Panc1 (cell line): ENCODE measurements around the gene NDRG4. TPM values are rescaled to one million over a fixed set of nuclear protein-coding genes. Genes with fewer than 3 reads are reported as not detected.

Source experiments
- ATAC-seq: fragments of 200-7000 bp; cut with Tn5 transposase; 2 replicates; pipeline ENCODE4 v1.9.1; 2020; ENCODE audit warnings: mild to moderate bottlenecking, moderate library complexity
- BruUV-seq: library from RNA; stranded (reverse); fragments of 400-500 nt; replicated peaks from 2 replicates; lab custom pipeline; 2021; lab: Mats Ljungman, UMichigan
- CTCF ChIA-PET: fragments of 300-600 bp; sonication (Branson Sonifier 250); formaldehyde crosslinking; loops from one replicate; lab custom pipeline; 2022; ENCODE audit warnings: antibody characterized with exemption; lab: Charles Lee
- POLR2A ChIA-PET: fragments of 300-600 bp; sonication (Branson Sonifier 250); formaldehyde crosslinking; loops from one replicate; lab custom pipeline; 2022; ENCODE audit warnings: antibody characterized with exemption; lab: Charles Lee
- DNase-seq: peaks from one replicate; pipeline ENCODE4 v3.0.0-alpha.2; 2010; ENCODE audit warnings: low read depth, low spot score
- H3K27ac ChIP-seq: 2 replicates; pipeline ENCODE4 v1.5.1; 2011; ENCODE audit warnings: mild to moderate bottlenecking, low read length, inconsistent platforms
- H3K27me3 ChIP-seq: fragments of 200-500 bp; sonication (Bioruptor generic); 2 replicates; pipeline ENCODE4 v1.6.0; 2014; ENCODE audit warnings: low read length, inconsistent platforms; ENCODE audit not compliant: control insufficient read depth, insufficient read depth
- H3K36me3 ChIP-seq: fragments of 200-500 bp; sonication (Bioruptor generic); 2 replicates; pipeline ENCODE4 v1.5.1; 2014; ENCODE audit warnings: inconsistent platforms, mild to moderate bottlenecking, low read length, moderate library complexity; ENCODE audit not compliant: control insufficient read depth, insufficient read depth
- H3K4me1 ChIP-seq: 2 replicates; pipeline ENCODE4 v1.5.1; 2011; ENCODE audit warnings: inconsistent platforms, mild to moderate bottlenecking, low read length, moderate library complexity; ENCODE audit not compliant: control insufficient read depth, insufficient read depth
- H3K4me3 ChIP-seq, 2 experiments: 2 replicates each; pipeline ENCODE4 v1.5.1; 2011 to 2012; ENCODE audit warnings: low read depth in 2 of 2, low read length in 2 of 2, mild to moderate bottlenecking in 2 of 2, inconsistent platforms in 1 of 2, moderate library complexity in 1 of 2
- H3K9me3 ChIP-seq: fragments of 200-500 bp; sonication (Bioruptor generic); 2 replicates; pipeline ENCODE4 v1.5.1; 2014; ENCODE audit warnings: low read depth, mild to moderate bottlenecking, inconsistent platforms, low read length, moderate library complexity; ENCODE audit not compliant: control insufficient read depth, insufficient read depth
- POLR2AphosphoS5 ChIP-seq: IDR thresholded peaks from 2 replicates; pipeline ENCODE4 v1.6.1; 2012; ENCODE audit warnings: mild to moderate bottlenecking, low read depth, low read length, moderate library complexity
- REST ChIP-seq, 2 experiments: IDR thresholded peaks; 2 replicates each; pipeline ENCODE4 v1.6.1; 2011 to 2012; ENCODE audit warnings: low read depth in 2 of 2, control low read depth in 1 of 2, low read length in 1 of 2, mild to moderate bottlenecking in 1 of 2, moderate library complexity in 1 of 2; ENCODE audit not compliant: insufficient read depth in 1 of 2
- SIN3A ChIP-seq: IDR thresholded peaks from 2 replicates; pipeline ENCODE4 v1.6.1; 2012; ENCODE audit warnings: low read depth, mild to moderate bottlenecking, low read length, moderate library complexity, borderline replicate concordance; ENCODE audit not compliant: insufficient read depth
- TCF7L2 ChIP-seq: IDR thresholded peaks from 2 replicates; pipeline ENCODE4 v1.6.1; 2011; ENCODE audit warnings: mild to moderate bottlenecking, low read depth, low read length, inconsistent platforms
- in situ Hi-C: cut with HindIII; loops from 2 replicates; pipeline ENCODE4 v1.10.0; 2016; ENCODE audit warnings: low sequenced_read_pairs, low pct_unique_long_range_greater_than_20kb
- intact Hi-C: fragments of 100-400 bp; cut with micrococcal nuclease; formaldehyde crosslinking; loops from one replicate; pipeline ENCODE4 v1.10.0; 2022; ENCODE audit not compliant: unreplicated experiment
- total RNA-seq: library from RNA; stranded (reverse); gene quantifications from one replicate; pipeline ENCODE4 v1.2.1, GENCODE V29; 2021; ENCODE audit not compliant: unreplicated experiment
- TF ChIP-seq, protein P1 (sequence below): fragments of 450-650 bp; IDR thresholded peaks from 2 replicates; pipeline ENCODE4 v1.5.1; 2017; ENCODE audit warnings: mild to moderate bottlenecking

Gene NDRG4
- total RNA-seq, 1 experiment from 2014 or later = 5.1 TPM

- no TSS peak for BruUV-seq
Observed at GRCh38 chr16:58510097-58510775, 10.3 kb downstream of the NDRG4 start.

DNA sequence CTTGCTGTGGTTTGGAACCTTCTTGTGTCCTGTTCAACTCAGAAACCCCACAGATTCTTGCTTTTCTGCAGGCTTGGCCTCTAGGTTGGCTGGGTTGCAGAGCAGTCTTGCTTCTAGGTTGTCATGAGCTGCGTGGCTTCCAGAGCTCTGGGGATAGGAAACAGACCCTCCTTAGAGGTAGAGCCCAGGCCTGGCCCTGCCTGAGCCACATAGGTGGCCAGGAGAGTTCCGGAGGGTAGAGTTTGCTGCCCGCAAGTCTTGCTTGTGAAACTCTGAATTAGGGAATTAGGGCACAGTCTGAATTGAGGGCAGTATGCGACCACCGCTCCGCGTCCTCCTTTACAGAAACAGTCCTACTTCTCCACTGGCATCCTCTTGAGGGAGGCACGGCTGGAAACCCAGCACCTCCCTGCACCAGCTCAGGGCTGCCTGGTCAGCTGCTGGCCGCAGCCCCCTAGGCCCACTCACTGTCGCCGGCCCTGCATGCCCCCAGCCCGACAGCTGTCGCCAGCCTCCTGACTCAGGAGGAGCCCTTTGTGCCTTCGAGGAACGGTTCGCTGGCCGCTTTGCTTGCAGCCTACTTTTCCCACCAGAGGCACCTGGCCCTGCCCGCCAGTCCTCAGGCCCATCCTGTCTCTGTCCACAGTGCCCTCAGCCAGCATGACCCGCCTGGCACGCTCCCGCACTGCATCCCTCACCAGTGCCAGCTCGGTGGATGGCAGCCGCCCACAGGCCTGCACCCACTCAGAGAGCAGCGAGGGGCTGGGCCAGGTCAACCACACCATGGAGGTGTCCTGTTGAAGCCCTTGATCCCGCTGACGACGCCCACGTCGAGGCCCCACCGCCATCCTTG is 11.1 kb downstream of the NDRG4 start:
- ChIA-PET CTCF (no interaction called here), POLR2A (no interaction called here)
- Histone ChIP-seq H3K27me3 (no peaks in the 10 kb centered on the region), H3K9me3 (no peaks in the 10 kb centered on the region), H3K27ac (no peak overlapping the region), H3K4me3 (no peak overlapping the region), H3K36me3 (no peaks in the 10 kb centered on the region), H3K4me1 (no peaks in the 10 kb centered on the region)
- in situ Hi-C loops (no loop called here), intact Hi-C loops (loop anchor here (5.0 kb wide), 2 partner anchors 151 to 246 kb away; no protein-coding TSS in a partner anchor)
- no peak for DNase-seq
- BruUV-seq = no TSS peak
- no peak for ATAC-seq
- TF ChIP-seq POLR2AphosphoS5 (no peak), SIN3A (no peak), REST (IDR thresholded peaks at IDR 0.05; ENCODE audit: insufficient read depth in 1 of 2, low read depth in 2 of 2, low read length in 1 of 2) (no peak), TCF7L2 (no peak)

More at GRCh38 chr16:58510097-58510775, 10.3 kb downstream of the NDRG4 start:
- CTCF ChIA-PET = interaction anchor here (0.6 to 1.0 kb wide), 2 partner anchors 159 to 246 kb away, joined by 3 read pairs; no protein-coding TSS in a partner anchor
- in situ Hi-C loops (no loop called here), intact Hi-C loops (loop anchor here (5.0 kb wide), 2 partner anchors 152 to 247 kb away; no protein-coding TSS in a partner anchor)
- Histone ChIP-seq H3K9me3 (no peaks in the 10 kb centered on the region), H3K27ac (no peak overlapping the region), H3K27me3 (no peaks in the 10 kb centered on the region), H3K4me3 (no peak overlapping the region), H3K36me3 (no peaks in the 10 kb centered on the region), H3K4me1 (no peaks in the 10 kb centered on the region)
- TF ChIP-seq, protein P1, sequence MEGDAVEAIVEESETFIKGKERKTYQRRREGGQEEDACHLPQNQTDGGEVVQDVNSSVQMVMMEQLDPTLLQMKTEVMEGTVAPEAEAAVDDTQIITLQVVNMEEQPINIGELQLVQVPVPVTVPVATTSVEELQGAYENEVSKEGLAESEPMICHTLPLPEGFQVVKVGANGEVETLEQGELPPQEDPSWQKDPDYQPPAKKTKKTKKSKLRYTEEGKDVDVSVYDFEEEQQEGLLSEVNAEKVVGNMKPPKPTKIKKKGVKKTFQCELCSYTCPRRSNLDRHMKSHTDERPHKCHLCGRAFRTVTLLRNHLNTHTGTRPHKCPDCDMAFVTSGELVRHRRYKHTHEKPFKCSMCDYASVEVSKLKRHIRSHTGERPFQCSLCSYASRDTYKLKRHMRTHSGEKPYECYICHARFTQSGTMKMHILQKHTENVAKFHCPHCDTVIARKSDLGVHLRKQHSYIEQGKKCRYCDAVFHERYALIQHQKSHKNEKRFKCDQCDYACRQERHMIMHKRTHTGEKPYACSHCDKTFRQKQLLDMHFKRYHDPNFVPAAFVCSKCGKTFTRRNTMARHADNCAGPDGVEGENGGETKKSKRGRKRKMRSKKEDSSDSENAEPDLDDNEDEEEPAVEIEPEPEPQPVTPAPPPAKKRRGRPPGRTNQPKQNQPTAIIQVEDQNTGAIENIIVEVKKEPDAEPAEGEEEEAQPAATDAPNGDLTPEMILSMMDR = no peak
- TF ChIP-seq POLR2AphosphoS5 (no peak), SIN3A (no peak), TCF7L2 (no peak), REST (IDR thresholded peaks at IDR 0.05; ENCODE audit: insufficient read depth in 1 of 2, low read depth in 2 of 2, low read length in 1 of 2) (no peak)
- POLR2A ChIA-PET = no interaction called here
- ATAC-seq (no peak), DNase-seq (no peak)
